ENCODE results near the gene C1QTNF4.

Gene C1QTNF4

DNA sequence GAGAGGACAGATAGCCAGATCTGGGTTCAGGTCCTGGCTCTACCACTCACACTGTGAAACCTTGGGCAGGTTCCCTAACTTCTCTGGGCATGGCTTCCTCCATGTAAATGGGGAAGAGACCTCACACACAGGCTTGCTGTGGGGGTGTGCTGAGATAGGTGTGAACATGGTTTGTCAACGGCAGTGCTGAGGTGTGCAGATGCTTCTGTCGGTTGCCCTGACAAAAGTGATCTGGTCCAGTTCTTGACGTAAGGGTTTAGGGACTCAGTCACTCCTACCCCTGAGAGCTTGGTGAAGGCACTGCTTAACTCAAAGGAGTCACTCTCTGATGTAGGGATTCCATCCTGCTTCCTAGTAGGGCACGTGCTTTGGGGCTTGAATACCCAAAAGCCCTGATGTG, 2.0 kb downstream of the C1QTNF4 start:
- no peak for DNase-seq

DNA sequence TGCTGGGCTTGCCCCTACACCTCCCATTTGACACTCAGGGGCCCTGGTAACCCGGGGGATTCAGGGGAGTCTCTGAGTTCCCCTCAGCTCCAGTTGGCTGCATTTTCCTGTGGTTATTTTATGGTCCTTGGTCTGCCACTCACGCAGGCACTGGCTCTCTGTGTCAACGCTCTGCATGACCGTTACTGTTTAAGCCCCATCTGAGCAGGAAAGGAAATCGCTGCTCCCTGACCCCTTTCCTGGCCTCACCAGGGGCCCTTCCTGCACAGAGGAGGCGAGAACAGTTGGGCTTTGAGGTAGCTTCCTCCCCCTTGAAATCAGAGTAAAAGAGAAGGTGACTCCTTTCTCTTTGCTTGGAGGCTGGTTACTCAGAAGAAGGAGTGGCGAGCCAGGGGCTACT, 2.4 kb downstream of the C1QTNF4 start:
- no peak for DNase-seq

DNA sequence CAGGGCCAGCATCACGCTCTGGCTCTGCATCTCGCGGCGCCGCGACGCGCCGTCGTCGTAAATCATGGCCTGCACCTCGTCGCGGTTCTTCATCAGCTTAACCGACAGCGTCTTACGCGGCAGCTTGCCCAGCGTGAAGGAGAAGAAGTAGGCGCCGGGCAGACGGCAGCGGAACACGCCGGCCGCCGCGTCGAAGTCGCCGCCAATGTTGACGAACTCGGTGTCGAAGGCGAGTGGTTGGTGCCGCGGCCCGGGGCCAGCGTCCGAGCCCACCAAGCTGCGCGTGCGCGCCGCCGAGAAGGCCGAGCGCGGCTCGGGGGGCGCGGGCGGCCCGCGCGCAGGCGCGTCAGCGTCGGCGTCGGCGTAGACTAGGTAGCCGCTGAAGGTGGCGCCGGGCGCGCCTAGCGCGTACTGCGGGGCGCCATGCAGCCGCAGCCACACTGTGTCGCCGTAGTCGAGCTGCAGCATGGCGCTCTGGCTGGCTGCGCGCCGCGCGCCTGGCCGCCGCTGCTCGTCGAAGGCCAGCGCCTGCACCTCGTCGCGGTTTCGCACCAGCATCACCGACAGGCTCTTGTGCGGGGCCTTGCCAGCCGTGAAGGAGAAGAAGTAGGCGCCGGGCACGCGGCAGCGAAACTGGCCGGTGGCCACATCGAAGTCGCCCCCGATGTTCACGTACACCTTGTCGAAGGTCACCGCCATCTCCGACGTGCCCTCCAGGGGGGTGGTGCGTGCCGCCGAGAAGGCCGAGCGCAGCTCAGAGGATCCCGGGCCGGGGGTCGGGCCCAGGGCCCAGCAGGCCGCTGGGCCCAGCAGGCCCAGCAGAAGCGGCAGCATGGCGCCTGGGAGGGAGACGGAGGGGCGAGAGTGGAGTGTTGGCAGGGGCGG, 4.0 kb downstream of the C1QTNF4 start:
- DNase-seq = no peak

DNA sequence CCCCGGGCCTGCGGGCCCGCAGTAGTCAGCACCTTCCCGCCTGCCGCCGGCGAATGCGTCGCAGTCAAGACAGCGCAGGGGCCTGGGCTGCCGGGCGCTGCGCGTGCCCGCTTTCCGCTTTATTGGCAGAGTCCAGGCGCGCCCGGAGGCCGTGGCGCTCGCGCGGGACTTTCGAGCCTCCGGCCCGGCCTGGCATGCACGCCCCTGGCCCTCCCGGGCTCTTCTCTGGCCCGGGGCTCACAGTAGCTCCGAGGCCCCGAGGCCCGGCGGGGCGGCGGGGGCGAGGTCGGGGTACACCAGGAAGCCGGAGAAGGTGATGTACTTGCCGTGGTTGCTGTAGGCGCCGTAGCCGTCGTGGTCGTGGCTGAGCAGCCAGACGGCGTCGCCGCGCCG, 4.6 kb downstream of the C1QTNF4 start:
- DNase-seq = no peak

DNA sequence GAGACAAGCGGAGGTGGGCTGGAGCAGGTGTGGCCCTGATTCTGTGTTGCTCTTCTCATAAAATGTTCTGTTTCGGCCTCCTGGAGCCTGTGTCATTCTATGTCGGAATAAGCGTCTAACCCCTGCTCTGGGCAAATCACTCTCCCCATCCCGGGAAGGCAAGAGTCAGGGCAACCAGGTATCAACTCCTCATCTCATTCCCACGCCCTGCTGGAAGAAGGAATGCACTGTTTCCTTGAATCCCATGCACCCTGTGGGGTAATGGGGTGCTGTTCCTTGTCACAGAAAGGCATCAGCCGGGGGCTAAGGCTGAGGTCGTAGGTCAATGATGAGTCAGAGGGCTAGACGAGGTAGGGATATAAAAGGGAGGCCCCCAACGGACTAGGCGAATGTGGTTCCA, 5.1 kb downstream of the C1QTNF4 start:
- no peak for DNase-seq

DNA sequence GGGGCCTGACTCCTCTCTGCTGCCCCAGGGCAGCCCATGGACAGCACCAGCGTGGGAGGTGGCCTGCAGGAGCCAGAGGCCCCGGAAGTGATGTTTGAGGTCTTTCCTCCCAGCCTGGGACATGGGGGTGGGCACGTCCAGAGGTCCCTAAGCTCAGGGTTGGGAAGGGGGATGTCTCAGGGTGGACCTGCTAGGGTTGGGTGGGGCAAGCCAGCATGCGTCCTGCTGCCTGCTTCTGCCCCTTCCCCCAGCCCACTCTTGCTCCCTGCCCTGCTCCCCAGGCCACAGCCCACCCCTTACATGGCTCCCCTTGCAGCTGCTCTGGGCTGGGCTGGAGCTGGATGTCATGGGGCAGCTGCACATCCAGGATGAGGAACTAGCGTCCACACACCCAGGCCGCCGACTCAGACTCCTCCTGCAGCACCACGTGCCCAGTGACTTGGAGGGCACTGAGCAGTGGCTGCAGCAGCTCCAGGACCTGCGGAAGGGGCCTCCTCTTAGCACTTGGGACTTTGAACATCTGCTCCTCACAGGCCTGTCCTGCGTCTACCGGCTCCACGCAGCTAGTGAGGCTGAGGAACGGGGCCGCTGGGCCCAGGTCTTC, 6.4 kb downstream of the C1QTNF4 start:
- peak in 1 of 2 experiments; percentile 23 for DNase-seq

DNA sequence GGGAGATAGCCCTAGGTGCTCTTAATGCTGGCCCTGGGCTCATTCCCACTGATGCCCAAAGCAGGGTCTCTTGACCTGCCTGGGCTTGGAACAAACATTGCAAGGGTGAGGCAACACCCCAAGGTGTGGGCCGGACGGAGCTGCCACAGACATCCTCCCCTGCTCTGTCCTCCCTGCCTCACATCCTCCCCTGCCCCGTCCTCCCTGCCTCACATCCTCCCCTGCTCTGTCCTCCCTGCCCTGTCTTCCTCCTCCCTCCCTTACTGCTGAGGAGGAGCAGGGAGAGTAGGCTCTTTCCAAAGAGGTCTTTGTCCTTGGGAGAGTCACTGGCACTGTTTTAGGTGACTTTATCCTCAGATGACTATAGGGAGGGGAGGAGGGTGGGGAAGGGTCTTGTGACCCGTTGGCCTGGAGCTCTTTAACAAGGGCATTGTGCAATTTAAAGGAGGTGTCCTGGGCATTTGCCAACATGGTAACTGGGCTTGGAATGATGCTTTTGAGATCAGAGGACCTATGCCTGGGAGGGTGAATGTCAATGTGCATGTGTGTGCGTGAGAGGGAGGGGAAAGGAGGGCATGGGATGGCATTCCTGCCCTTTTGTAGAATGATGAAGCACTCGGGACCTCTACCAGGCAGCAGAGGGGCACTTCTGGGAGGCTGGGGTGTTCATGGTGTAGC, 7.0 kb downstream of the C1QTNF4 start:
- peak in 1 of 2 experiments; percentile 5 for DNase-seq

DNA sequence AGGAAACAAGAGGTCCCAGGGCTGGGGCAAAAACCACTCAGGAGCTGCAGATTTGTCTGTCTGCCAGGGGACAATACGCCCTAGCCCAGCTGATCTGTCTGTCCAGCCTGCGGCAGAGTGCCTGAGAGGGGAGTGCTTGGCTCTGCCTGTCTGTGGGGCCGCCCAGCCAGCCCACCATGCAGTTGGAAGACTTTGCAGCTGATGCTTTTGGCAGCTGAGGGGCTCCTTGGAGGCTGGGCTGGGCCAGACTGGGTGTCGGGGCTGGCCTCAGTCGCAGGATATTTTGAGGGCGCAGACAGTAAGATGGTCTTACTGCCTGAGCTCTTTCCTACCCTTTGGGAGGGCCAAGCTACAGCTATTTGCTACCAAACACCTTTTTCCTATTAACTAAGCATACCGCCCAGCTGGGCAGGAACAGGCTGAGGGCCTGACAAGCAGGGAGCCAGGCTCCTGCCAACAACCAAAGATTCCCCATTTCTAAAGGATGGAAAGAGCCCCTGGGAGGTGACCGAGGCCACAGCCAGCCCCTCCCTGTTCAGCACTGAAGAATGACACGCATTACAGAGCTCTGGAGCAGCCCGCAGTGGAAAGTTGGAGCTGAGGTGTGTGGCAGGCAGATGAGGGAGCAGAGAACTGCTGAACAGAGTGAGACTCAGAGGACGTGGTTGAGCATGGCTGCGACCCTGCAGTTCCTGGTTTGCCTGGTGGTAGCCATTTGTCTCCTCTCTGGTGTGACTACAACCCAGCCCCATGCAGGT, 7.9 kb downstream of the C1QTNF4 start, which contains the start of gene FAM180B:
Gene FAM180B (plus strand): TSS at position 581 of the 758 bp plus-strand sequence. CDS start 91 bp downstream, at position 672.
- DNase-seq = no peak

DNA sequence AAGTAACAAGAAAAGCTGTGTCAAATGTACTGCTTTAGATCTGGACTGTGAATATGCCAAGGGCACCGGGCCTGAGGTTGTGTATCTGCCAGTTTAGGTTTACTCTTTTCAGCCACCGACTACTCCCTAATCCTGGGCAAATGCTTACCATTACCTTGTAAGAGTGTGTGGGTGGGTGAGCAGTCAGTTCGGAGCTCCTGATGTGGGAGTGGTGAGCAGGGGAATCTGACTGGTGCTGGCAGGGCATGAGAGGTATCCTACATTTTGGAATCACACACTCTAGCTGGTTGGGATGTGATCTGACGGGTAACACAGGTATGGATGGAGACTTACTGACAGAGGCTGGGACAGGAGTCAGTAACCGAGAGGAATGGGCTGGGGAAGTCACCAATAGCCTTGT, 10.4 kb downstream of the C1QTNF4 start:
- DNase-seq = no peak

DNA sequence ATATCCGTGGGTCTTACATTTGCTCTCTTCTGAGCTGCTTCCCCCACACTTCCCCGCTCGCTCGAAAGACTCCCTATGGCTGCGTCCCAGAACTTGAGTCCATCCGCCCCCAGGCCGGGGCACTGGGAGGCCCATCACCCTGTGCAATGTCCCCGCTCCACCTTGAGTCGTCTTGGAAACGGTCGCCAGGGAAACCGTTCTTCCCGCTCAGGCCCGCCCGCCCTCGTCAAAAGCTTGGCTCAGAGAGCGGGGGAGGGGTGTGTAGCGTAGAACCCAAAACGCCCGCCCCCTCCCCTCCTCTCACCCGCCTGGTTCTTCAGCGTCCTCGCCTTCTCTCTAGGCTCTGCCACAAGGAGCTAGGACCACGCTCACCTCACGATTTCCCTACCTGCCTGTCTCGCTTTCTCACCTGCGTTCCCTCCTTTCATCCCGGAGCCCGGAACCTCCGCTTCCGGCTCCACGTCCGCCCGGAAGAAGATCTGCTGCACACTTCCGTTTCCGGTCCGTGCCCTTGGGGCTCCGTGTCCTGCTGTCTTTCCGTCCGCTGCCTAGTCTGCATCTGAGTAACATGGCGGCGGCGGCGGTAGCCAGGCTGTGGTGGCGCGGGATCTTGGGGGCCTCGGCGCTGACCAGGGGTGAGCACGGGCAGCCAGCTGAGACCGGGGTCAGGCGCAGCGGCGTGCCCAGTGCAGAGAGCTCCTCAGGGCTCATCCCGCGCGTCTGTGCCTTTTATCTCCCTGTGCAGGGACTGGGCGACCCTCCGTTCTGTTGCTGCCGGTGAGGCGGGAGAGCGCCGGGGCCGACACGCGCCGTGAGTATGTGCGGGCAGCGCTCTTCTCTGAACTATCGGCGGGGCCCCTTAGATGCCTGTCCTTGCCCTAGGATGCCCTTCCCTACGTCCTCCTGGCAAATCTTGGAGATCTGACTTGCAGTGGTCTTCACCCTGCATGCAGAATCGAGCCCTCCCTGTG, 15.4 kb downstream of the C1QTNF4 start, which contains the start of the genes KBTBD4 and NDUFS3:
Gene KBTBD4 (minus strand): TSS at position 447 of the 971 bp plus-strand sequence. CDS start 19 bp downstream, at position 428.
Gene NDUFS3 (plus strand): TSS at position 551 of the 971 bp plus-strand sequence. CDS start 18 bp downstream, at position 569.
- peak; percentile 69 to 73 for DNase-seq

DNA sequence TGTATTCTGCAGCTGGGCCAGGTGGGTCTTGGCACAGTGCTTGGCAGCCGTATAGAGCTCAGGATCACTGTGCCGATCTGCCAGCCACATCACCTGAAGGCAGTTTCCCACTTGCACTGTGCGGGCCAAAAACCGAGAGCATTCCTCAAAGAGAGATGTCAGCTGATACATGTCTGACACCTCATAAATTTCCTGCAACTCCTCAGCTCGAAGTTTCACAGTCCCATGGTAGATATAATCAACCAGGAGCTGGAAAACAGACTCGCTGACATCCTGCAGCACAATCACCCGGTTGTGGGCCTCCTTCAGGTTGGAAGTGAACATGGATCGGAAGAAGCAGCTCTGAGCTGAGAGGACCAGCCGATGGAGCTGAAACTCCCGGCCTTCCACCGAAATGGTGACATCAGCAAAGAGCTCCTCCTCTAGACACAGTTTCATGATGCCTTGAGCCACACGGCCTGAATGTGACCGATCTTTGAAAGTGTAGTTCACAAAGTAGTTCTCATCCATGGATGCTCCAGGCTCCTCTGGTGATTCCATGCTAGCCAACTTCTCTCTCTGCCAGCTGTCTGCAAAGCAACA, 16.7 kb downstream of the C1QTNF4 start:
- DNase-seq = no peak

DNA sequence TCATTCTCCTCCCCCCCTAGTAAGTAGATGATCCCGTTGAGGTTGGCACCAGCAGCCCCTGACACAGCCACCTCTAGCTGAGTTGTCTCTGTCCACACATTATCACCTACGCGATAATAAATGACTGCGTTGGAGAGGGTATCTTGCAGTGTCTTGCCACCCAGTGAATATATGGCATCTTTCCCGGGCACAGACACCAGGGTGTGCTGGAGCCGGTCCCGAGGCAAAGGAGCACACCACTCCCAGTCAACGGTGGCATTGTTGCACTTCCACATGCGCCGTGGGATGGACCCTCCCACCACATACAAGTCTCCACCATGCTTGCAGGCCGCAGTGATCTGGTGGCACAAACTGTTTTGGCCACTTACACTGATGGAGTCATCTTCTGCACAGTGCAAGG, 20.9 kb downstream of the C1QTNF4 start:
- no peak for DNase-seq

DNA sequence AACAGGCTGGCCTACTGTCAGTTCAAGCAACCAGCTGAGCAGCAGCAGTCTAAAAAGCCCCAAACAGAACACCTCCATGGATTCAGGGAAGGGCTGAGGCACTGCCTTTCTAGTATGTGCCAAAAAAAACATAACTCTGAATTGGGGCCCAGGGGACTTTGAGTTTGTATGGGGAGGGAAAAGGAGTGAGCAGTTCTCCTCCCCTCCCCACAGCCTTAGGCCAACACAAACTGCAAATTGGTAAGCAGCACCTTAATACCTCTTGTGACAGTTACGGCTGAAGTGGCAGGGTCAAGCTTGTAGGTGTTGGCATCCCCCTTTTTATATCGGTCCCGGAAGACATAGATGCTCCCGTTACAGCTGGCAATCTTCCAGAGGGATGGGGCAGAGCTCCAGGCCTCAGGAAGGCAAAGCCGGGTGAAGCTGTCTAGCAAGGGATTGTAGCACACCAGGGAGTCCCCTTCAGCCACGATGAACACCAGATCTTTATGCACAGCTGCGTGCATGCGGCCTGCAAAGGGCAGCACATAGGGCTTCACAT, 21.4 kb downstream of the C1QTNF4 start:
- DNase-seq = no peak

DNA sequence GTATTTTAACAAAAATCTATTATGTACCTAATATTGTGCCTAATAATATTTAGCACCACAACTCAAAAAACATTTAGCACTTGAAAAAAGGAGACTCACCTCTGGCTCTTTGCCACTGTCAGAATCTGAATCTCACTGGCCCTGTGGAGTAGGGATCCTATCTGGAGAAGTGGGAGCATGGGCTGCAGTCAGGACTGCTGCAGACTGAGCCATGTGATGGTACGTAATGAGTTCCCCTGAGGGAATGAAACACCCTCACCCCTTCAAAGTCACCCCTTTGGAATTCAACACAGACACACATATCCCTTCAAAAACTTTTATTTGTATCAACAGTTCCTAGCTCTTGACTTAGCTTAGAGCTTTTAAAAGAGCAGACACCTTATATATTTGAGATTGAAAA, 22.3 kb downstream of the C1QTNF4 start:
- no peak for DNase-seq

DNA sequence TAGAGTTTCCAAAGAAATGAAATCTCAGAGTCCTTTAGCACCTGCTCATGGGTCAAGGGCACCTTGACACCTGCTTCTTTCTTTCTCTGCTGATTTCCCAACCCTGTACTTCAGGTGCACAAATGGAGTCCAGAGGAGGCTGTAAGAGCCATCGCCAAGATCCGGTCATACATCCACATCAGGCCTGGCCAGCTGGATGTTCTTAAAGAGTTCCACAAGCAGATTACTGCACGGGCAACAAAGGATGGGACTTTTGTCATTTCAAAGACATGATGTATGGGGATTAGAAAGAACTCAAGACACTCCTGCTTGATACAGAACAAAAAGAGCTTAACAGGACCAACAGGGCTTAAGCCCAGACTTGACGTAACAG, 22.9 kb downstream of the C1QTNF4 start:
- DNase-seq = no peak

DNA sequence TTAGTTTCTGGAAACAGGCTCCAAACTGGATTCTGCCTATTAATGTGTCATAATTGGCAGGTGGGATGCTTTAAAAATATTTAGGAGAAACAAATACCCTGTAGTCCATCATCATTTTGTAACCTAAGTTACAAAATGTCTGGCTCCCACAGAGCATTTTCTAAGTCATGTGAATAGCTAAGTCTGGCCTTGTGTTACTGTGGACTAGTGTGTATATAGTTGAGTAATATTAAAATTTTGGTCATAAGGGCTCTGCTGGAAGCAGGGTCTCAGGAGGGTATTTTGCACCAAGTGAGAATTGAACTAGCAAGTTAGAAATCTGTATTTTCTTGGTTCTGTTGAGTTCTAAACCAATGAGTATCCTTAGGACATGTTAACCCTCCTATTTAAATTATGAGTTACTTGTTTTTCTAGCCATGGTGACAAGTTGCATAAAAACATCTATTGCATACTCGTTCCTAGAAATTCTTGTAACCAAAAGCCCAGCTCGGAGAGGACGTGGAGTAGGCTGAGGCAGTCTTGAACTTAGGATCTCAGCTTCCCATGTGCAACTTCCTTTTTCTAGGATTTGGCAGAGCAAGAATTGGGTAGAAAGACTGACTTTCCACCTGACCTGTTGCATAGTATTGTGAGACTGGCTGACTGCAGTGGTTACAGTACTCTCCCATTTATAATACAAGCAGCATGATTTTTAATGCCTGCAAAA, 23.4 kb downstream of the C1QTNF4 start:
- no peak for DNase-seq

DNA sequence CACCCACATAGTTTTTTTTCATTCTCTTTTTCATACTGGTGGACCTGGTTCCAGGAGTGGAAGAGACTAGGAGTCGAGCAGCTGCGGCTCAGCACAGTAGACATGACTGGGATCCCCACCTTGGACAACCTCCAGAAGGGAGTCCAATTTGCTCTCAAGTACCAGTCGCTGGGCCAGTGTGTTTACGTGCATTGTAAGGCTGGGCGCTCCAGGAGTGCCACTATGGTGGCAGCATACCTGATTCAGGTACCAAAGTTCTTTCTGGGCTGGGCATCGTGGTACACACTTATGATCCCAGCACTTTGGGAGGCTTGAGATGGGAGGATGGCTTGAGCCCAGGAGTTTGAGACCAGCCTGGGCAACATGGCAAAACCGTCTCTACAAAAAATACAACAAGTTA, 24.6 kb downstream of the C1QTNF4 start:
- no peak for DNase-seq

DNA sequence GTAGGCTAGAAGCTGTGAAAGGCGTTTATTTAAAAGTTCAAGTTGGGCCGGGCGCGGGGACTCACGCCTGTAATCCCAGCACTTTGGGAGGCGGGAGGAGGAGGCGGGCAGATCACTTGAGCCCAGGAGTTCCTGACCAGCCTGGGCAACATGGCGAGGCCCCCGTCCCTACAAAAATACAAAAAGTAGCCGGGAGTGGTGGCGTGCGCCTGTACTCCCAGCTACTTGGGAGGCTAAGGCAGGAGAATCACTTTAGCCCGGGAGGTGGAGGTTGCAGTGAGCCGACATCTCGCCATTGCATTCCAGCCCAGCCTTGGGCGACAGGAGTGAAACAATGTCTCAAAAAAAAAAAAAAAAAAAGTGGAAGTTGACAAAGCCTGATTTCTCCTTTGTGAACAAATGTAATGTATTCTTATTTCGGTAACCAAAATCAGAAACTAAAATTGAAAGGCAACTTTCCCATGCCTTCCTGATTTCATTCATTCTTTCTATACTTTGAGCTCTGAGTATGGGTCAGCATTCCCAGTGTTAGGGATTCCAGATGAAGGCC, 28.0 kb downstream of the C1QTNF4 start:
- DNase-seq = no peak

DNA sequence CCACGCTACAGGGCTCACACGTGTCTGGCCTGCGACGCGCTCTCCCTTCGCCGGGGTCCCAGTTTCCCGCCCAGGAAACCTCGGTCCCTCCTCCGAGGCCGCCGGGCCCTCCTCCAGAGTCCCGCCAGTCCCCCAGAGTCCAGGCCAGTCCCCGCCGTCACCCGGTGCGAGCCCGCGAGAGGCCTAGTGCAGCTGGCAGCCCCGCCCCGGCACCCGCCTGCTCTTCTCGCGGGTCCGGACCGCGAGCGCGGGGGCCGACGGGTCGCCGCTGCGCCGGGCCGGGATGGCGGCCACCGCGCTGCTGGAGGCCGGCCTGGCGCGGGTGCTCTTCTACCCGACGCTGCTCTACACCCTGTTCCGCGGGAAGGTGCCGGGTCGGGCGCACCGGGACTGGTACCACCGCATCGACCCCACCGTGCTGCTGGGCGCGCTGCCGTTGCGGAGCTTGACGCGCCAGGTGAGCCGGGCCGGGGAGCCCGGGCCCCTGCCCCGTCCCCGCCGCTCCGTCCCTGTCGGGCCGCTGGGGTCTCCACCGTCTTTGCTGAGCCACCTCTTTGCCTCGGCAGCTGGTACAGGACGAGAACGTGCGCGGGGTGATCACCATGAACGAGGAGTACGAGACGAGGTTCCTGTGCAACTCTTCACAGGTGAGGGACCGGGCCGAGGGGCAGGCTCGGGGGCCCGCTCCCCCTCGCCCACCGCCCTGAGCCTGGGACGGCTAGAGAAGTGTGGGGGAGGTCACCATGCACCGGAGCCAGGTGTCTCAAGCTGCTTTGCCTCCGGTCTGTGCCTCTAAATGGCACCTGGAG, 28.7 kb downstream of the C1QTNF4 start, which contains the start of gene PTPMT1:
Gene PTPMT1 (plus strand): TSS at position 260 of the 809 bp plus-strand sequence. CDS start 24 bp downstream, at position 284.
- DNase-seq = peak; percentile 36 to 60

Data from AML-193 (cell line).